Peyer's patch (tissue), 4 donors: ENCODE measurements around the gene GRWD1. TPM values are rescaled to one million over a fixed set of nuclear protein-coding genes. Genes with fewer than 3 reads are reported as not detected.

Experiments
- DNase-seq, 3 donors: peaks; one replicate each; pipeline ENCODE4 v3.0.0-alpha.2; 2017 to 2019
- H3K27ac ChIP-seq, 4 donors: fragments of 200-600 bp; sonication (generic); one replicate each; pipeline ENCODE4 v1.5.1; 2016 to 2019
- H3K27me3 ChIP-seq, 2 donors: fragments of 200-600 bp; sonication (generic); one replicate each; pipeline ENCODE4 v1.5.1; 2019
- H3K36me3 ChIP-seq, 3 donors: fragments of 200-600 bp; sonication (generic); one replicate each; pipeline ENCODE4 v1.5.1; 2016 to 2019
- H3K4me1 ChIP-seq, 4 donors: fragments of 200-600 bp; sonication (generic); one replicate each; pipeline ENCODE4 v1.5.1; 2016 to 2019
- H3K4me3 ChIP-seq, 4 donors: fragments of 200-600 bp; sonication (generic); 1 replicate in 3 of 4; 2 replicates in 1 of 4; pipeline ENCODE4 v1.5.1; 2016 to 2019; ENCODE audit warnings: mild to moderate bottlenecking in 1 of 4
- H3K9me3 ChIP-seq, 4 donors: fragments of 200-600 bp; sonication (generic); one replicate each; pipeline ENCODE4 v1.5.1; 2016 to 2019; ENCODE audit warnings: mild to moderate bottlenecking in 1 of 4
- POLR2A ChIP-seq, 2 donors: fragments of 450-650 bp; IDR thresholded peaks; one replicate each; pipeline ENCODE4 v1.5.1; 2017; ENCODE audit warnings: antibody characterized with exemption in 2 of 2, mild to moderate bottlenecking in 2 of 2, moderate library complexity in 2 of 2
- total RNA-seq, 4 donors: library from RNA; depleted of rRNA; stranded (reverse); fragments of >200 nt; gene quantifications; one replicate each; pipeline ENCODE4 v1.1.0, GENCODE V29; 2016
- TF ChIP-seq, protein P1 (sequence below), 6 experiments: fragments of 450-650 bp in 4 of 6; fragments of 200-600 bp in 2 of 6; sonication (generic) in 1 of 6; IDR thresholded peaks; one replicate each; pipeline ENCODE4 v1.5.1; 2017 to 2019; ENCODE audit warnings: antibody characterized with exemption in 6 of 6, mild to moderate bottlenecking in 3 of 6, moderate library complexity in 1 of 6

The GRWD1 gene
- total RNA-seq, result 10 to 100 TPM in 3 of 4 donors, 1 to 10 TPM in 1; 10.0 to 17.6 (median 15.6) TPM

DNA sequence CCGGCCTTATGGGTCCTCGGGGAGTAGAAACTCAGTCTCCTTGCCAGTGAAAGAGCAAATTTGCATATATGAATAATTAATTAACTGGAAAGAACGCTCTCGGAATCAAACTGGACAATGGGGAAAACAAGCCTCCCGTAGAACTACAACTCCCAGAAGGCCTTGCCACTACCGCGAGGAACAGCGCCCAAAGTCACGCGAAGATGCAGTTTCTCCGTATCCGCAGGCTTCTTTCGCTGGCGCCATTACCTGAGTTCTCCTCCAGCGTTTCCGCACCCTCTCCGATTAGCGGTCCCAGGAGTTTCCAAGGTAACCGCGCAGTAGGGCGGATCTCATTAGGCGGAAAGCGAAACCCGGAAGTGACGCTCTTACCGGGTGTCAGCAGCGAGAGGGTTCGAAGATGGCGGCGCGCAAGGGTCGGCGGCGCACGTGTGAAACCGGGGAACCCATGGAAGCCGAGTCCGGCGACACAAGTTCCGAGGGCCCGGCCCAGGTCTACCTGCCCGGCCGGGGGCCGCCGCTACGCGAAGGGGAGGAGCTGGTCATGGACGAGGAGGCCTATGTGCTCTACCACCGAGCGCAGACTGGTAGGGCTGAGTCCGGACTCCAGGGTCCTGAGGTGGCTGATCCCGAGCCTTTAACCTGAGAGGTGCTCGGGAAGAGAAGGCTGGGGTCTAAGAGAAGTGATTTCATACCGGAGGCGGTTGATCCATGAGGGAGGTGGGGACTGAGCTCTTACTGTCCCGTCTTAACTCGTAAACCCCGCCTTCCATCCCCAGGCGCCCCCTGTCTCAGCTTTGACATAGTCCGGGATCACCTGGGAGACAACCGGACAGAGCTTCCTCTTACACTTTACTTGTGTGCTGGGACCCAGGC is at the start of gene GRWD1:
GRWD1 (plus strand) TSS at position 378 of the 876 bp plus-strand sequence; CDS start at position 401, 23 bp downstream.
- peak; percentile 89 to 97 (median 95) for DNase-seq

DNA sequence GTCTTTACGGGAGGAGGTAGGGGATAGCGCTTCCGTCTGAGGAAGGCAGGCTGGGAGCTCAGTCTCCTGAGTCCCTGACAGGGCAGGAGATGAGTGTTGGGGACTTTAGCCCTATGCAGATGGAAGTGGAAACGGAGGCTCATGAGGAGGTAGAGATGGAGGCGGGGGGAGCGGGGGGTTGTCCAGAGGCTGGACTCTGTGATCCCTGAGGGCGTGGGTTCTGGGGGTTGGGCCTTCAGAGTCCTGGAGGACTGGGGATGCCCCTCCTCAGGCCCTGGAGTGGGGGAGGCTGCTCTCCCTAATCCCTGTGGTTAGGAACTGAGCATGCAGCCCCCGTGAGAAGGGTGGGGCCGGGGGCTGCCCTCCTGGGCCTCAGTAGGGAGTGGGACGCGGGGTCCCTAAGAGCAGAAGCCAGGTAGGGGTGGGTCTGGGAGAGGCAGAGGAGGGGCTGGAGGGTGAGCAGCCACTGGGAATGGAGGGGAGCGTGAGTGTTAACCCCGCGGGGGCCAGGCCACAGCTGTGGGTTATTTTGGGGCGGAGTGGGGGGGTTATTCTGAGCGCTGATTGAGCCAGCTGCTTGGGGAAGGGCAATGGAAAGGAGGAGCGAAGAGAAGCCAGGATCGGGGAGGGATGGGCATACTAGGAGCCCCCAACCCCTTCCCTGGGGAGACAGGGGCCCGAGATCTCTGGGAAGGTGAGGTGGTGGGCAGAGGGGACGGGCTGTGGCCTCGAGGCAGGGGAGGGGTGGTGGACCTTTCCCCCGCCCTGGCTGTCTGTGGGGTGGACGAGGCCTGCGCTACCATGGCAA is 49.6 kb upstream of the GRWD1 start:
- Histone ChIP-seq H3K4me1 (peaks cover 0 to 26% (median 14%) of the 10 kb centered on the region in 4 donors), H3K36me3 (no peaks in the 10 kb centered on the region), H3K27ac (no peak overlapping the region), H3K27me3 (peaks cover 4 to 38% of the 10 kb centered on the region in 2 donors), H3K9me3 (no peaks in the 10 kb centered on the region), H3K4me3 (no peak overlapping the region)
- TF ChIP-seq, protein P1, sequence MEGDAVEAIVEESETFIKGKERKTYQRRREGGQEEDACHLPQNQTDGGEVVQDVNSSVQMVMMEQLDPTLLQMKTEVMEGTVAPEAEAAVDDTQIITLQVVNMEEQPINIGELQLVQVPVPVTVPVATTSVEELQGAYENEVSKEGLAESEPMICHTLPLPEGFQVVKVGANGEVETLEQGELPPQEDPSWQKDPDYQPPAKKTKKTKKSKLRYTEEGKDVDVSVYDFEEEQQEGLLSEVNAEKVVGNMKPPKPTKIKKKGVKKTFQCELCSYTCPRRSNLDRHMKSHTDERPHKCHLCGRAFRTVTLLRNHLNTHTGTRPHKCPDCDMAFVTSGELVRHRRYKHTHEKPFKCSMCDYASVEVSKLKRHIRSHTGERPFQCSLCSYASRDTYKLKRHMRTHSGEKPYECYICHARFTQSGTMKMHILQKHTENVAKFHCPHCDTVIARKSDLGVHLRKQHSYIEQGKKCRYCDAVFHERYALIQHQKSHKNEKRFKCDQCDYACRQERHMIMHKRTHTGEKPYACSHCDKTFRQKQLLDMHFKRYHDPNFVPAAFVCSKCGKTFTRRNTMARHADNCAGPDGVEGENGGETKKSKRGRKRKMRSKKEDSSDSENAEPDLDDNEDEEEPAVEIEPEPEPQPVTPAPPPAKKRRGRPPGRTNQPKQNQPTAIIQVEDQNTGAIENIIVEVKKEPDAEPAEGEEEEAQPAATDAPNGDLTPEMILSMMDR (IDR thresholded peaks at IDR 0.05), result no peak
- no peak for TF ChIP-seq POLR2A (IDR thresholded peaks at IDR 0.05)
- no peak for DNase-seq

More for the DNA sequence above, at the start of gene GRWD1:
- Histone ChIP-seq H3K9me3 (no peaks in the 10 kb centered on the region), H3K27ac (peak within 1 kb of the TSS; percentile 74 to 90 (median 80)), H3K4me1 (peaks cover 0 to 28% (median 15%) of the 10 kb centered on the region in 4 donors), H3K27me3 (peaks cover 0 to 11% of the 10 kb centered on the region in 2 donors), H3K36me3 (peaks cover 0 to 35% (median 0%) of the 10 kb centered on the region in 3 donors), H3K4me3 (peak within 1 kb of the TSS; percentile 74 to 98 (median 88))
- peak; percentile 29 to 35 for TF ChIP-seq POLR2A (IDR thresholded peaks at IDR 0.05)
- TF ChIP-seq, protein P1 (IDR thresholded peaks at IDR 0.05), result no peak

DNA sequence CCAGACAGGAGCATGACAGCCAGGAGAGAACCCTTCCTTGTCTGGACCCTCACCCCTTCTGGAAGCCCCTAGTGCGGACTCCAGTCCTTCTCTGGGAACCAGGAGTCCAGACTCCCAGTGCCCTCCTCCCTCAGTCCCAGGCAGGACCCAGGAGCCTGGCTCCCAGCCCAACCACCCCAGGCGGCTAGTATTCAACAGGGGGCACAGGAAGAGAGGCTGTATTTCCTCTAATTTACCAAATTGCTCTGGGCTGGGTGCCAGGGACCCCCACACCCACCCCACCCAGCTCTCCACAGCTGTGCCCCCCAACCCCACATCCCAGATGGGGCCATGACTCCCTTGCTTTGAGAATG is 49.0 kb upstream of the GRWD1 start:
- Histone ChIP-seq H3K4me1 (peaks cover 0 to 23% (median 14%) of the 10 kb centered on the region in 4 donors), H3K27me3 (peaks cover 4 to 38% of the 10 kb centered on the region in 2 donors), H3K27ac (no peak overlapping the region), H3K36me3 (no peaks in the 10 kb centered on the region), H3K4me3 (no peak overlapping the region), H3K9me3 (no peaks in the 10 kb centered on the region)
- DNase-seq, result no peak
- TF ChIP-seq POLR2A (IDR thresholded peaks at IDR 0.05), result no peak
- TF ChIP-seq, protein P1 (IDR thresholded peaks at IDR 0.05), result no peak

- Histone ChIP-seq H3K27me3 (peaks cover 4 to 38% of the 10 kb centered on the region in 2 donors), H3K4me3 (peak overlapping the region; percentile 23 to 62 (median 48)), H3K4me1 (peaks cover 0 to 23% (median 14%) of the 10 kb centered on the region in 4 donors), H3K9me3 (no peaks in the 10 kb centered on the region), H3K36me3 (no peaks in the 10 kb centered on the region), H3K27ac (no peak overlapping the region)
- no peak for DNase-seq
- no peak for TF ChIP-seq POLR2A (IDR thresholded peaks at IDR 0.05)
- TF ChIP-seq, protein P1 (IDR thresholded peaks at IDR 0.05), result no peak
Measured at GRCh38 chr19:48397263-48398101, 48.3 kb upstream of the GRWD1 start.

GRCh38 chr19:48398102-48398374 is 47.7 kb upstream of the GRWD1 start:
- no peaks in the 10 kb centered on the region for H3K9me3 ChIP-seq
- DNase-seq, result peak in 1 of 3 donors; percentile 51
- H3K4me3 ChIP-seq, result peak overlapping the region; percentile 23 to 62 (median 48)
- peaks cover 0 to 23% (median 14%) of the 10 kb centered on the region in 4 donors for H3K4me1 ChIP-seq
- peaks cover 4 to 38% of the 10 kb centered on the region in 2 donors for H3K27me3 ChIP-seq
- no peaks in the 10 kb centered on the region for H3K36me3 ChIP-seq
- peak overlapping the region in 2 of 4 donors; percentile 64 to 76 for H3K27ac ChIP-seq
- TF ChIP-seq POLR2A (IDR thresholded peaks at IDR 0.05), result no peak
- TF ChIP-seq, protein P1 (IDR thresholded peaks at IDR 0.05), result no peak
